ENCODE results near the gene MROH2B. TPM values are rescaled to one million over a fixed set of nuclear protein-coding genes. Genes with fewer than 3 reads are reported as not detected.

Gene MROH2B
- total RNA-seq, 1 donor from 2014 or later = not detected

GRCh38 chr5:41102341-41102740 lies 31.2 kb upstream of the MROH2B start:
- no peaks in the 10 kb centered on the region for H3F3A ChIP-seq (ENCODE audit: low read depth)
- no peak overlapping the region for H3K9ac ChIP-seq
- H4K20me1 ChIP-seq (ENCODE audit: low read depth) = no peaks in the 10 kb centered on the region
- no peak overlapping the region for H2AFZ ChIP-seq (replicated peaks)
- Mint-ChIP-seq H3K4me1 (no peaks in the 10 kb centered on the region), H3K4me3 (no peak overlapping the region), H3K36me3 (no peaks in the 10 kb centered on the region), H3K27me3 (ENCODE audit: insufficient read depth, low read depth) (peaks cover 2% of the 10 kb centered on the region), H3K27ac (no peak overlapping the region), H3K9me3 (no peaks in the 10 kb centered on the region)
- H3K4me2 ChIP-seq = no peak overlapping the region
- DNase-seq (ENCODE audit: low spot score) = no peak
- H3K36me3 ChIP-seq = no peaks in the 10 kb centered on the region
- H3K4me3 ChIP-seq = no peak overlapping the region
- H3K9me3 ChIP-seq (ENCODE audit: low read depth) = no peaks in the 10 kb centered on the region
- H3K27me3 ChIP-seq = no peaks in the 10 kb centered on the region
- H3K79me2 ChIP-seq (ENCODE audit: low read depth) = no peaks in the 10 kb centered on the region
- H3K27ac ChIP-seq = no peak overlapping the region
- H3K4me1 ChIP-seq = no peaks in the 10 kb centered on the region
- TF ChIP-seq CTCF (IDR thresholded peaks at IDR 0.05) (no peak), EZH2 (IDR thresholded peaks at IDR 0.05) (no peak), EZH2phosphoT487 (IDR thresholded peaks at IDR 0.05) (no peak)

GRCh38 chr5:41097642-41098041 lies 26.5 kb upstream of the MROH2B start:
- no peaks in the 10 kb centered on the region for H3K27me3 Mint-ChIP-seq (ENCODE audit: insufficient read depth, low read depth)
- no peak overlapping the region for H3K4me2 ChIP-seq
- H3K4me3 Mint-ChIP-seq = no peak overlapping the region
- H3K9me3 Mint-ChIP-seq = peaks cover 1% of the 10 kb centered on the region
- H3K36me3 ChIP-seq = no peaks in the 10 kb centered on the region
- H3K4me3 ChIP-seq = no peak overlapping the region
- peaks cover under 1% of the 10 kb centered on the region for H3K4me1 Mint-ChIP-seq
- no peak overlapping the region for H3K9ac ChIP-seq
- no peaks in the 10 kb centered on the region for H3F3A ChIP-seq (ENCODE audit: low read depth)
- TF ChIP-seq EZH2phosphoT487 (IDR thresholded peaks at IDR 0.05) (no peak), EZH2 (IDR thresholded peaks at IDR 0.05) (no peak), CTCF (IDR thresholded peaks at IDR 0.05) (no peak)
- peaks cover under 1% of the 10 kb centered on the region for H3K36me3 Mint-ChIP-seq
- H3K27ac Mint-ChIP-seq = no peak overlapping the region
- no peaks in the 10 kb centered on the region for H4K20me1 ChIP-seq (ENCODE audit: low read depth)
- H3K9me3 ChIP-seq (ENCODE audit: low read depth) = no peaks in the 10 kb centered on the region
- no peak for DNase-seq (ENCODE audit: low spot score)
- no peaks in the 10 kb centered on the region for H3K27me3 ChIP-seq
- no peak overlapping the region for H2AFZ ChIP-seq (replicated peaks)
- no peak overlapping the region for H3K27ac ChIP-seq
- no peaks in the 10 kb centered on the region for H3K79me2 ChIP-seq (ENCODE audit: low read depth)
- H3K4me1 ChIP-seq = no peaks in the 10 kb centered on the region

- Mint-ChIP-seq H3K9me3 (peaks cover 14% of the 10 kb centered on the region), H3K27me3 (ENCODE audit: insufficient read depth, low read depth) (peaks cover 2% of the 10 kb centered on the region), H3K4me1 (peaks cover 3% of the 10 kb centered on the region), H3K27ac (no peak overlapping the region), H3K4me3 (no peak overlapping the region), H3K36me3 (peaks cover 3% of the 10 kb centered on the region)
- no peaks in the 10 kb centered on the region for H3K4me1 ChIP-seq
- no peaks in the 10 kb centered on the region for H3K79me2 ChIP-seq (ENCODE audit: low read depth)
- H3K9me3 ChIP-seq (ENCODE audit: low read depth) = peaks cover 6% of the 10 kb centered on the region
- no peaks in the 10 kb centered on the region for H3K27me3 ChIP-seq
- no peak overlapping the region for H2AFZ ChIP-seq (replicated peaks)
- H3K36me3 ChIP-seq = no peaks in the 10 kb centered on the region
- H4K20me1 ChIP-seq (ENCODE audit: low read depth) = no peaks in the 10 kb centered on the region
- H3K9ac ChIP-seq = no peak overlapping the region
- H3K4me3 ChIP-seq = no peak overlapping the region
- peaks cover 9% of the 10 kb centered on the region for H3F3A ChIP-seq (ENCODE audit: low read depth)
- H3K27ac ChIP-seq = no peak overlapping the region
- no peak overlapping the region for H3K4me2 ChIP-seq
- TF ChIP-seq EZH2phosphoT487 (IDR thresholded peaks at IDR 0.05) (no peak), CTCF (IDR thresholded peaks at IDR 0.05) (no peak), EZH2 (IDR thresholded peaks at IDR 0.05) (no peak)
- no peak for DNase-seq (ENCODE audit: low spot score)
Measured at GRCh38 chr5:41095324-41096101, 24.4 kb upstream of the MROH2B start.

Data from neural progenitor cell (in vitro differentiated cells).